HG03457 (cell line): ENCODE results near the gene RPS14.

ENCODE experiments used
- ATAC-seq: cut with Tn5 transposase; IDR thresholded peaks from one replicate; pipeline ENCODE4 v1.9.1; 2021; ENCODE audit warnings: moderate number of reproducible peaks; ENCODE audit not compliant: unreplicated experiment

RPS14 gene

GRCh38 chr5:150402229-150402773 is 47.2 kb downstream of the RPS14 start:
- no peak for ATAC-seq

- no peak for ATAC-seq
Observed at GRCh38 chr5:150401376-150402228, 47.9 kb downstream of the RPS14 start.

- ATAC-seq, result no peak
Observed at GRCh38 chr5:150401076-150401375, 48.5 kb downstream of the RPS14 start.

DNA sequence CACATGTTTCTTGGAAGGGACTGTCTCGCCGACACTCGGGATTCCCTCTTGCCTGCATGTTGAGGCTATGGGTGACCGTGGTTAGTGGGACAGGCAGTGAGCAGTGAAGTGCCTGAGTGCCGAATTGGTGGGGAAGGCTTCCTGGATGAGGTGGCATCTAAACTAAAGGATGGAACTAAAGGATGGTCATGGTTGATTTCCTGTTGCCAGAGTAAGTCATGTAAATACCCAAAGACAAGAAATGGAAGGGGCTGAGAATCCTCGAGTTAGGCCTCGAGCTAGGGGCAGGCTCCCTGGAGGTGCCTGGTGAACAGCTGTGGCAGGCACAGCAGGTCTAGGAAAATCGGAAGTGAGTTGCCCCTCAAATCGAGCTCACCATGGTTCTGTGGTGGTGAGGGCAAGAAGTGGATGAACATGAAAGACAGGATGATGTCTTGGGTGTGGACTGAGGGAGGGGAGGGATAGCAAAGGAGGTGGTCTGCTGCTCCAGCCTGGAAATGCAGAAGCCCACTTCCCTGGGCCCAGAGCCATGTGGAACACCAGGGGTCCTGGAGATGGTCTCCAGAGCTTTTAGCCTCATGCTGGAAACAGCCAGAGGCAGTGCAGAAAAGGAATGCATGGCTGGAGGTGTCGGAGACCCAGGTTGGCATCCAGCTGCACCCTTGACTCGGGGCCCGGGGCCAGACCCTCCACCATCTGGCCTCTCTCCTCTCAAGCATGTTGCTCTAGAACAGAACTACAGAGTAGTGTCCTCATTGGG is 49.0 kb downstream of the RPS14 start:
- no peak for ATAC-seq

GRCh38 chr5:150399524-150400211 is 49.9 kb downstream of the RPS14 start:
- ATAC-seq, result no peak

DNA sequence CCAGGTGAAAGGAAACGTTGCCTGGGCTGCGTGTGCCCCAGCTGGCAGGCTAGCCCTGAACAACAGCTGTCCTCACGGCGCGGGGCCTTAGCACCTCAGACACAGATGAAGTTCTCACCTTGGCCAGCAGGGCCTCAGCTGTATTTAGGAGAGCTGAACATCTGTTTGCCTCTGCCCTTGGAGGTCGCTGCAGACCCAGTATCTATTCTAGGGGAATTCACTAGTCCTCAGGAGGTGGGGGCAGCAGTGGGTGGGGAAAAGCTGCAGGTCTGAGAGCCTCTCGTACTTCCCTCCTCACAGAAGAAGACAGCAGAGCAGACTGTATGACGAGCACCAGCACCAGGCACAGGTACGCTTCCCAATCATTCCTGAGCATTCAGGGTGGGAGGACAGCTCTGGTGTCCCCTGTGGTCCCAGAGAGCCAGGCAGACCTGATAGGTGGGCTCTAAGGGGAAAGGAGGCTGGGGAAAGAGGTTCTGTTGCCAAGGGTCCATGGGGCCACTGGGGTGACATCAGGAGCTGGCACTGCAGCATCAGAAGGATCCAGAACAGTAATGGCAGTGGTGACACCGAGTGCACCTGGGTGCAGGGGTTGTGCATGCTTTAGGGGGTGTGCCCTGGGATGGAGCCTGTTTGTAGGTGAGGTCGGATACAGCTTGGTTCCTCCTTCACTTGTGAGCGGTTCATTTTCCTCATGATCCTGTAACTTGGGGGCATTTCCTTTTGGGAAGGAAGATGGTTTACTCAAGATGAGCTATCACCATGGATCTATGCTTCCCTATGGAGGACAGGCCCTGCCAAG is 50.6 kb downstream of the RPS14 start:
- peak; percentile 60 for ATAC-seq

DNA sequence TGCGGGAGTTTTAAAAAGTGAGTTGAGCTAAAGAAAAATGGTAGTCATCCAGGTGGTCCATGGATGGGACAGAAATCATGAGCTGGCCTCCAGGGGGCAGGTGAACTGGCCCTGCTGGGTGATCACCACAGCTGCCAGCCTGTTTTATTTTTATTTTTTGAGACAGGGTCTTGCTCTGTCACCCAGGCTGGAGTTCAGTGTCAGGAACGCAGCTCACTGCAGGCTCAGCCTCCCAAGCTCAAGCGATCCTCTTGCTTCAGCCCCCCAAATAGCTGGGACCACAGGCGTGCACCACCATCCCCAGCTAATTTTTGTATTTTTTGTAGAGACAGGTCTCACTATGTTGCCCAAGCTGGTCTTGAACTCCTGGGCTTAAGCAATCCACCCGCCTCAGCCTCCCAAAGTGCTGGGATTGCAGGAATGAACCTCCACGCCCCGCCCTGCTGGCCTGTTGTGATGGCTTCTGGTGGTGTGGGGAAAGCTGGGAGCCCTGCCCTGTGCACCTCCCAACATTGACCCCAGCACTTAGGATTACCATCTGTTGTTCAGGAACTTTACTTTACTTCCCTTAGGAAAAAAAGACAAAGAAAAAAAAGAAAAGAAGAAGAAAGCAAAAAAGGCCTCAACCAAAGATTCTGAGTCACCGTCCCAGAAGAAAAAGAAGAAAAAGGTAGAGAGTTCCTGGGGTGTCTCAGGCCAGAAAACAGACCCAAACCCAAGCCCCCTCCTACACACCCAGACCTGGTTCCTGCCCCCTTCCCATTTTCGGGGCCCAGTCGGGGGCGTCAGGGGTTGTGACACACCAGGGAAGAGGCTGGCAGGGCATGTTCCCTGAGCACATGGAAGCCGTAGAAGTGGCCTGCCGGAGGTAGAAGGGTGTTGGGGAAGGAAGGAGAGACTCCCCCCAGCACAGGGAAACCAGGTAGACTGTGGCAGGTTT is 51.5 kb downstream of the RPS14 start:
- no peak for ATAC-seq

- no peak for ATAC-seq
Observed at GRCh38 chr5:150397146-150397781, 52.3 kb downstream of the RPS14 start.

- no peak for ATAC-seq
Observed at GRCh38 chr5:150396267-150396666, 53.3 kb downstream of the RPS14 start.

DNA sequence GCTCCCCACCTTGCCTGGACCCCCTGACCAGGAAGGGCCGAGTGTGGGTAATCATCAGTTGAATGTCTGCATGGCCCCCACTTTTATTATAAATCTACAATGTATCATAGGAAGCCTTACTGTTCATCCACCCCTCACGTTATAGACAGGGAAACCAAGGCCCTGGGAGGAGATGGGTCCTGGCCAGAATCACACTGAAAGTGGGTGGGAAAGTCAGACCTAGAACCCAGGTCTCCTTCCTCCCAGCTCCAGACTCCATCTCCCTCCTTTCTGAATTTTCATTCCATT is 53.9 kb downstream of the RPS14 start:
- ATAC-seq, result no peak

- ATAC-seq, result no peak
Observed at GRCh38 chr5:150394912-150395687, 54.4 kb downstream of the RPS14 start.

GRCh38 chr5:150394131-150394530 is 55.4 kb downstream of the RPS14 start:
- ATAC-seq, result no peak

GRCh38 chr5:150393096-150393645 is 56.4 kb downstream of the RPS14 start:
- no peak for ATAC-seq

DNA sequence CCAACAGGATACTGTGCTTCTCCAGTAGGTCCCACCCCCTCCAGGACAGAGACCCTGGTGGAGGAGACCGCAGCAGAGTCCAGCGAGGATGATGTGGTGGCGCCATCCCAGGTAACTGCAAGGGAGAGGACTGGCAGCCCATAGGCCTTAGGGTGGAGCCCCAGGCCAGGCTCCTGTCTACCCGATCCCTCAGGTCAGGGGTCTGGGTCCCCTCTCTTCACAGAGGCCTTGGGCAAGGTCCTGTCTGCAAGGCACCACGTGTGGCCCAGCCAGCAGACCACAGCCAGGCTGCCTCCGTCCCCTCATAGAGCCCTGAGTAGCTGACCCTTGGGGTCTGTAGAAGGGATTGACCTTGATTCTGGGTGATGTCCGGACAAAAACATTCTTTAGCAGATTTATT is 56.9 kb downstream of the RPS14 start:
- ATAC-seq, result no peak
